GM12872 (cell line): ENCODE results near the gene EGLN2.

ENCODE experiments used
- CTCF ChIP-seq: IDR thresholded peaks from 3 replicates; pipeline ENCODE4 v1.5.1; 2011; ENCODE audit warnings: low read depth, mild to moderate bottlenecking, low read length, moderate library complexity; ENCODE audit not compliant: insufficient read depth

Gene EGLN2

GRCh38 chr19:40791996-40792395 lies 7.0 kb upstream of the EGLN2 start:
- TF ChIP-seq CTCF, result no peak

- no peak for TF ChIP-seq CTCF
Measured at GRCh38 chr19:40797166-40797962, 1.6 kb upstream of the EGLN2 start.

- TF ChIP-seq CTCF, result peak; percentile 49
Measured at GRCh38 chr19:40797963-40798682, 868 bp upstream of the EGLN2 start.

- no peak for TF ChIP-seq CTCF
Measured at GRCh38 chr19:40799558-40800338, 757 bp downstream of the EGLN2 start.

GRCh38 chr19:40800339-40800996 lies 1.5 kb downstream of the EGLN2 start:
- TF ChIP-seq CTCF, result no peak

GRCh38 chr19:40800997-40801377 lies 2.0 kb downstream of the EGLN2 start:
- no peak for TF ChIP-seq CTCF
